GM18520 (cell line): ENCODE measurements around the gene SCGB3A2.
"Not testable (repeated sequence)": the region's sequence is repeated elsewhere in the genome, so short reads cannot be mapped to it uniquely, and the experiment has no call there.

Source experiments
- ATAC-seq: cut with Tn5 transposase; IDR thresholded peaks from one replicate; pipeline ENCODE4 v1.9.1; 2021; ENCODE audit not compliant: unreplicated experiment

The SCGB3A2 gene

GRCh38 chr5:147860641-147861025, 17.9 kb upstream of the SCGB3A2 start:
- no peak for ATAC-seq

GRCh38 chr5:147863454-147864158, 14.9 kb upstream of the SCGB3A2 start:
- no peak for ATAC-seq

- ATAC-seq, result no peak
These were observed 9.4 kb upstream of the SCGB3A2 start for GRCh38 chr5:147869112-147869511.

- not testable (repeated sequence) for ATAC-seq
These were observed 8.6 kb upstream of the SCGB3A2 start for GRCh38 chr5:147869892-147870291.

GRCh38 chr5:147871980-147872549, 6.4 kb upstream of the SCGB3A2 start:
- ATAC-seq, result not testable (repeated sequence)

GRCh38 chr5:147872744-147873435, 5.6 kb upstream of the SCGB3A2 start:
- not testable (repeated sequence) for ATAC-seq

- not testable (repeated sequence) for ATAC-seq
These were observed 4.2 kb upstream of the SCGB3A2 start for GRCh38 chr5:147874118-147874875.

GRCh38 chr5:147874910-147875367, 3.6 kb upstream of the SCGB3A2 start:
- no peak for ATAC-seq

GRCh38 chr5:147876141-147876540, 2.4 kb upstream of the SCGB3A2 start:
- no peak for ATAC-seq

GRCh38 chr5:147876626-147877025, 1.9 kb upstream of the SCGB3A2 start:
- no peak for ATAC-seq

- no peak for ATAC-seq
These were observed 1.3 kb downstream of the SCGB3A2 start for GRCh38 chr5:147879784-147880183.

GRCh38 chr5:147880487-147880886, 2.0 kb downstream of the SCGB3A2 start:
- ATAC-seq, result no peak

GRCh38 chr5:147882586-147883313, 4.2 kb downstream of the SCGB3A2 start:
- ATAC-seq, result no peak

- ATAC-seq, result no peak
These were observed 8.6 kb downstream of the SCGB3A2 start for GRCh38 chr5:147887026-147887627.

- no peak for ATAC-seq
These were observed 9.4 kb downstream of the SCGB3A2 start for GRCh38 chr5:147887930-147888329.

GRCh38 chr5:147892696-147893296, 14.3 kb downstream of the SCGB3A2 start:
- ATAC-seq, result no peak

- no peak for ATAC-seq
These were observed 15.3 kb downstream of the SCGB3A2 start for GRCh38 chr5:147893820-147894219.

GRCh38 chr5:147895864-147896263, 17.4 kb downstream of the SCGB3A2 start:
- no peak for ATAC-seq

GRCh38 chr5:147898875-147899401, 20.4 kb downstream of the SCGB3A2 start:
- ATAC-seq, result no peak

GRCh38 chr5:147901599-147902039, 23.1 kb downstream of the SCGB3A2 start:
- ATAC-seq, result no peak
